Psoas muscle (tissue), 8 donors: ENCODE measurements around the gene COG2. TPM values are rescaled to one million over a fixed set of nuclear protein-coding genes. Genes with fewer than 3 reads are reported as not detected.
A peak's percentile ranks its signal among the peaks of the same experiment; 100 is the strongest.

Experiments
- ATAC-seq, 4 donors: fragments of 200-7000 bp; cut with Tn5 transposase; one replicate each; pipeline ENCODE4 v1.9.1; 2020; ENCODE audit warnings: moderate library complexity in 3 of 4, mild to moderate bottlenecking in 2 of 4
- DNase-seq, 2 donors: peaks; one replicate each; pipeline ENCODE4 v3.0.0-alpha.2; 2020
- H3K27ac ChIP-seq: fragments of 200-600 bp; one replicate; pipeline ENCODE4 v1.8.0; 2022
- H3K27me3 ChIP-seq, 3 donors: fragments of 200-600 bp in 1 of 3; one replicate each; pipeline versions ENCODE4 v1.6.1 to v1.8.0; 2013 to 2022; ENCODE audit warnings: low read length in 2 of 3, mild to moderate bottlenecking in 2 of 3, moderate library complexity in 1 of 3; ENCODE audit not compliant: insufficient read depth in 3 of 3
- H3K36me3 ChIP-seq, 2 donors: fragments of 200-600 bp in 1 of 2; one replicate each; pipeline versions ENCODE4 v1.6.1 to v1.8.0; 2013 to 2022; ENCODE audit warnings: low read depth in 1 of 2, mild to moderate bottlenecking in 1 of 2, moderate library complexity in 1 of 2; ENCODE audit not compliant: insufficient read depth in 1 of 2
- H3K4me1 ChIP-seq: fragments of 200-600 bp; one replicate; pipeline ENCODE4 v1.8.0; 2022
- H3K4me3 ChIP-seq: fragments of 200-600 bp; one replicate; pipeline ENCODE4 v1.8.0; 2022; ENCODE audit warnings: mild to moderate bottlenecking
- H3K9me3 ChIP-seq: fragments of 200-600 bp; one replicate; pipeline ENCODE4 v1.8.0; 2022
- WGBS, 3 donors: extraction: QIAGEN DNeasy Blood & Tissue Kit; methylation state at CpG; one replicate each; pipeline versions ENCODE4 v1.1.6 to v1.1.7; 2013; 5-methylcytosine and 5-hydroxymethylcytosine counted together
- intact Hi-C, 2 donors: fragments of 100-400 bp; cut with DNase I; formaldehyde crosslinking; loops; one replicate each; pipeline versions ENCODE4 v1.11.0 to v1.14.2; 2022
- long read RNA-seq, 2 donors: library from polyadenylated mRNA; unstranded; transcript quantifications; one replicate each; pipeline ENCODE4 v2.0.0, GENCODE V29; 2021
- polyA plus RNA-seq, 3 donors: library from polyadenylated mRNA; stranded (reverse); fragments of 200-250 nt; gene quantifications; one replicate each; pipeline ENCODE4 v1.2.3, GENCODE V29; 2013
- total RNA-seq, 4 donors: library from RNA; stranded (reverse); fragmentation: NEBNext Ultra II Directional in 2 of 4; extraction: Animal tissue kit (Norgen Biotek cat#: 25700) in 2 of 4; gene quantifications; one replicate each; pipeline versions ENCODE4 v1.2.1 to v1.2.4, GENCODE V29; 2021 to 2023
- TF ChIP-seq, protein P1 (sequence below): fragments of 200-600 bp; IDR thresholded peaks from one replicate; pipeline ENCODE4 v1.8.0; 2022; ENCODE audit warnings: antibody characterized with exemption
- donor health status: healthy with polysubstance abuse.
- donor health status: DM: no; HTN: no; CAD: no; lungs with moderate emphysema.
- donor health status: Bipolar disorder and iron deficiency.
- donor health status: healthy.
- donor health status: DM: yes; HTN: yes; CAD: no.
- donor health status: DM: no; HTN: no; CAD: no.
- donor health status: DM: no; HTN: no; CAD: no.
- donor health status: DM: yes; HTN: yes; CAD: no.

COG2 gene, protein sequence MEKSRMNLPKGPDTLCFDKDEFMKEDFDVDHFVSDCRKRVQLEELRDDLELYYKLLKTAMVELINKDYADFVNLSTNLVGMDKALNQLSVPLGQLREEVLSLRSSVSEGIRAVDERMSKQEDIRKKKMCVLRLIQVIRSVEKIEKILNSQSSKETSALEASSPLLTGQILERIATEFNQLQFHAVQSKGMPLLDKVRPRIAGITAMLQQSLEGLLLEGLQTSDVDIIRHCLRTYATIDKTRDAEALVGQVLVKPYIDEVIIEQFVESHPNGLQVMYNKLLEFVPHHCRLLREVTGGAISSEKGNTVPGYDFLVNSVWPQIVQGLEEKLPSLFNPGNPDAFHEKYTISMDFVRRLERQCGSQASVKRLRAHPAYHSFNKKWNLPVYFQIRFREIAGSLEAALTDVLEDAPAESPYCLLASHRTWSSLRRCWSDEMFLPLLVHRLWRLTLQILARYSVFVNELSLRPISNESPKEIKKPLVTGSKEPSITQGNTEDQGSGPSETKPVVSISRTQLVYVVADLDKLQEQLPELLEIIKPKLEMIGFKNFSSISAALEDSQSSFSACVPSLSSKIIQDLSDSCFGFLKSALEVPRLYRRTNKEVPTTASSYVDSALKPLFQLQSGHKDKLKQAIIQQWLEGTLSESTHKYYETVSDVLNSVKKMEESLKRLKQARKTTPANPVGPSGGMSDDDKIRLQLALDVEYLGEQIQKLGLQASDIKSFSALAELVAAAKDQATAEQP
- total RNA-seq (10 to 100 TPM; 17.5 to 30.5 (median 25.0) TPM), polyA plus RNA-seq (10 to 100 TPM; 11.9 to 30.5 (median 15.3) TPM)
- long read RNA-seq, donor 1, transcript COG2-202 (18 exons, 2,921 nt) = major isoform, 19 of 27 reads
- long read RNA-seq, donor 1, partial matches to known transcripts = 2 of 27 reads
- long read RNA-seq, donor 1, other reads (novel, unspliced or antisense) = 2 of 27 reads
- long read RNA-seq, donor 2, transcript COG2-202 (18 exons, 2,921 nt) = major isoform, 55 of 69 reads
- long read RNA-seq, donor 2, partial matches to known transcripts = 1 of 69 reads
- long read RNA-seq, donor 2, other reads (novel, unspliced or antisense) = 9 of 69 reads

DNA sequence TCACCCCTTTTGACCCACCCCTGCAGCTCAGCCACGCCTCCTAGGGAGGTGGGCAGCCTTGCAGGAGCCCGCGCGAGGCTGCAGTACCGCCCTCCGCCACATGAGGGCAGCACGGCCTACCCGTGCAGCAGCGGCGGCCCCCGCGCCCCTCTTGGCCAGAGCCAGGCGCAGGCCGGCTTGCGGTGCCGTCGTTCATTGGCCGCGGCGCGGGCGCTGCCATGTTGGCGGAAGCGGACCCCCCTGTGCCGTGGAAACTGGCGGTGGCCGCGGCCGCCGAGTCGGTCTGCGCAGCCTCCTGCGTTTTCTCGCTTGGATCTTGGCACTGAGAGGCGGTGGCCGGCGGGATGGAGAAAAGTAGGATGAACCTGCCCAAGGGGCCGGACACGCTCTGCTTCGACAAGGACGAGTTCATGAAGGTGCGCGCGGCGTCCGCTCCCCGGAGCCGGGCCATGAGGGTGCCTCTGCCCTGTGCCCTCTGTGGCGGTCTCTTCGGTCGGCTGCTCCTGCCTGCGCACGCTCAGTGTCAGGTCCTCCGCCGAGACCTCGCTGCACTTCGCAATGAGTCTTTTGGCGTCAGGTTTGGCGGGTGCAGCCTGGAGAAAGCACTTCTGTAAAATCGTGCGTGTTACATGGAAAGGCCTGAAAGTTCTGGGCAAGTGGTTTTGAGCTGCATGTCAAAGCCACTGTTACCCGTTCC is at the start of gene COG2:
Gene COG2 (plus strand): TSS at position 219 of the 697 bp plus-strand sequence. CDS start 126 bp downstream, at position 345.
- Histone ChIP-seq H3K4me1 (peaks cover 27% of the 10 kb centered on the region), H3K27me3 (peaks cover 0 to 3% (median 0%) of the 10 kb centered on the region in 3 donors), H3K4me3 (peak within 1 kb of the TSS; percentile 90), H3K36me3 (peaks cover 0 to 7% of the 10 kb centered on the region in 2 donors), H3K9me3 (no peaks in the 10 kb centered on the region), H3K27ac (peak within 1 kb of the TSS; percentile 92)
- intact Hi-C loops = loop anchor here (1.0 to 5.0 kb wide), 3 partner anchors 70 to 131 kb away; no protein-coding TSS in a partner anchor
- TF ChIP-seq, protein P1, sequence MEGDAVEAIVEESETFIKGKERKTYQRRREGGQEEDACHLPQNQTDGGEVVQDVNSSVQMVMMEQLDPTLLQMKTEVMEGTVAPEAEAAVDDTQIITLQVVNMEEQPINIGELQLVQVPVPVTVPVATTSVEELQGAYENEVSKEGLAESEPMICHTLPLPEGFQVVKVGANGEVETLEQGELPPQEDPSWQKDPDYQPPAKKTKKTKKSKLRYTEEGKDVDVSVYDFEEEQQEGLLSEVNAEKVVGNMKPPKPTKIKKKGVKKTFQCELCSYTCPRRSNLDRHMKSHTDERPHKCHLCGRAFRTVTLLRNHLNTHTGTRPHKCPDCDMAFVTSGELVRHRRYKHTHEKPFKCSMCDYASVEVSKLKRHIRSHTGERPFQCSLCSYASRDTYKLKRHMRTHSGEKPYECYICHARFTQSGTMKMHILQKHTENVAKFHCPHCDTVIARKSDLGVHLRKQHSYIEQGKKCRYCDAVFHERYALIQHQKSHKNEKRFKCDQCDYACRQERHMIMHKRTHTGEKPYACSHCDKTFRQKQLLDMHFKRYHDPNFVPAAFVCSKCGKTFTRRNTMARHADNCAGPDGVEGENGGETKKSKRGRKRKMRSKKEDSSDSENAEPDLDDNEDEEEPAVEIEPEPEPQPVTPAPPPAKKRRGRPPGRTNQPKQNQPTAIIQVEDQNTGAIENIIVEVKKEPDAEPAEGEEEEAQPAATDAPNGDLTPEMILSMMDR = peak; percentile 100
- ATAC-seq (peak; percentile 98 to 100 (median 99)), DNase-seq (peak; percentile 95 to 97)
- 0 to 1% (median 0%) methylated on average over 60 to 62 of the region's 62 CpGs for WGBS, 3 donors

DNA sequence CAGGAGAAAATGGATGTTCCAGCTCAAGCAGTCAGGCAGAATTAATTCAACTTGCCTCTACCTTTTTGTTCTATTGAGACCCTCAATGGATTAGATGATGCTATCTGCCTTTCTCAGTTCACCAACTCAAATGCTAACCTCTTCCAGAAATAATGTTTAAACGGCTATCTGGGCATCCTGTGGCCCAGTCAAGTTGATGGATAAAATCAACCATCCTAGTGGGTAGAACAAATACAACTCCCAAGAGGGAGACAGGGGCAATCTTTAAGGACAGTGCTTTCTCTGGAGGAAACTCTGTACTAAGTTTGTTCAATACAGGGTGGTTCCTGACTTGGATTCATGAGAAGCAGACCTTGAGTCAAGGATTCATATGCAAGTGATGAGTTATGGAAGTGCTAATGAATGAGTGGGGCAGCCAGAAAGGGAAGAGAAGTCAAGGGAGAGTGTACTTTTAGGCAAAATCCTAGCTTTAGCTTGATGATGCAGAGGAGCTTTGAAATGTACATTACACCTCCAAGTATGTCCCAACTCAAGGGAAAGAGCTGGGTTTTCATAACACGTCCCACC is 49.4 kb upstream of the COG2 start:
- intact Hi-C loops = no loop called here
- WGBS, 3 donors = 44 to 73% (median 47%) methylated on average over 2 of the region's 2 CpGs

DNA sequence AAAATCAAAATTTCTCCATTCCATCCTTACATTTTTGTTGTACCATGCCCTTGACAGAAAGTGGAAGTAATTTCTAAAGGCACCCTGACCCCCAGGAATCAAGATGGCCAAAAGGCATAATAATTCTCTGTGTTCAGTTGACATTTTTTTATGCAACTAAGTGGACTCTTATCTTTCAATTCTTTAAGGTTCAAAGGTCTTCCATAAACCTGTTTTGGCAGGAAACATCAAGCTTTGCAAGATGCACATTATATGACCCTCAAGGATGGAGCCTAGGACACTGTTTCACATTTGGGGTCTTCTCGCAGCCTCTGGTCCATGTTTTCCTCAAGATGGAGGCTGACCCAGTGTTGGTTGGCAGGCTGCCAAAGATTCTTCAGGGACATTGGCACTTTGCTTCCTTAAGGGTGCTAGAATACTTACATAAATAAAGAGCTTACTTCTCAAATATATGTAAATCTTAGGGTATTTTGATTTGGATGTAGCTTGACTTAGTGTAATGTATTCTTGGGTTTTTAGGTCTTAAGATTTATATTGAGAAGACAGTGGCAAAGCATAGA is 48.0 kb upstream of the COG2 start:
- H3K9me3 ChIP-seq = no peaks in the 10 kb centered on the region
- no peaks in the 10 kb centered on the region for H3K4me1 ChIP-seq
- TF ChIP-seq, protein P1 = no peak
- intact Hi-C loops = no loop called here
- no peak for DNase-seq
- ATAC-seq = no peak
- H3K27me3 ChIP-seq = no peaks in the 10 kb centered on the region
- no peak overlapping the region for H3K27ac ChIP-seq
- WGBS, 3 donors = 92 to 95% (median 93%) methylated on average over 1 of the region's 1 CpG
- no peak overlapping the region for H3K4me3 ChIP-seq
- H3K36me3 ChIP-seq = no peaks in the 10 kb centered on the region

More for the DNA sequence above, 49.4 kb upstream of the COG2 start:
- Histone ChIP-seq H3K9me3 (no peaks in the 10 kb centered on the region), H3K27me3 (no peaks in the 10 kb centered on the region), H3K27ac (no peak overlapping the region), H3K4me3 (no peak overlapping the region), H3K4me1 (no peaks in the 10 kb centered on the region), H3K36me3 (no peaks in the 10 kb centered on the region)
- ATAC-seq (no peak), DNase-seq (no peak)
- TF ChIP-seq, protein P1 = no peak

DNA sequence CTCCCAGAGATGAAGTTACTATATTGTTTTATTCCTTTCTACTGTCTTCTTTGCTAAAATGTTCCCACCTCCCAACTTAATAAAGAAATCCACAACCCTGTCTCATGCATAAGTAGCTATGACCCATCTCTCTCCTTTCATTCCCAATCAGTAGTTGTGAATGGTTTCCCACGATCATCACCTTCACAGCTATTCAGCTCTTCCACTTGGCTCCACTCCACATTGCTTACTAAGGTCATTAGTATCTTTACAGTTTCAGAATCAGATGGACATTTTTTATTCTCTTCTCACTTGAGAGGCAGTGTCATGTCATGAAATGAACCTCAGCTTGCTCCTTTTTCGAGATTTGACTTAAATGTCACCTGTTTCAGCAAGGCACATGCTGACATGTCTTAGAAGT is 47.1 kb upstream of the COG2 start:
- 72 to 85% (median 78%) methylated on average over 2 of the region's 2 CpGs for WGBS, 3 donors
- Histone ChIP-seq H3K9me3 (no peaks in the 10 kb centered on the region), H3K36me3 (no peaks in the 10 kb centered on the region), H3K27me3 (no peaks in the 10 kb centered on the region), H3K4me1 (no peaks in the 10 kb centered on the region), H3K27ac (no peak overlapping the region), H3K4me3 (no peak overlapping the region)
- intact Hi-C loops = no loop called here
- TF ChIP-seq, protein P1 = no peak
- no peak for DNase-seq
- ATAC-seq = no peak
